IMR-90 (cell line): ENCODE data around the gene FAT1. TPM values are rescaled to one million over a fixed set of nuclear protein-coding genes. Genes with fewer than 3 reads are reported as not detected.
A peak's percentile ranks its signal among the peaks of the same experiment; 100 is the strongest.

Experiments used
- ATAC-seq: fragments of 200-7000 bp; cut with Tn5 transposase; 2 replicates; pipeline ENCODE4 v1.9.1; 2020; ENCODE audit warnings: low read depth, mild to moderate bottlenecking, moderate library complexity
- BruUV-seq: library from RNA; stranded (reverse); fragments of 400-500 nt; replicated peaks from 2 replicates; lab custom pipeline; 2021; lab: Mats Ljungman, UMichigan
- CTCF ChIA-PET: fragments of 300-600 bp; formaldehyde crosslinking; extraction: SDS; loops from one replicate; lab custom pipeline; 2021; ENCODE audit warnings: antibody characterized with exemption; lab: Yijun Ruan, JAX
- POLR2A ChIA-PET: fragments of 300-600 bp; sonication (Branson Sonifier 250); formaldehyde crosslinking; loops from one replicate; lab custom pipeline; 2022; ENCODE audit warnings: antibody characterized with exemption; ENCODE audit not compliant: unreplicated experiment; lab: Charles Lee
- DNase-seq: peaks from one replicate; pipeline ENCODE4 v3.0.0; 2013
- H2AFZ ChIP-seq: replicated peaks from 2 replicates; pipeline ENCODE3; 2013; ENCODE audit warnings: low read length, mild to moderate bottlenecking; ENCODE audit not compliant: poor library complexity
- H2AK5ac ChIP-seq: 2 replicates; pipeline ENCODE4 v1.6.1; 2013; ENCODE audit warnings: low read depth, low read length, inconsistent platforms
- H2AK9ac ChIP-seq: replicated peaks from 2 replicates; pipeline ENCODE3; 2013; ENCODE audit warnings: mild to moderate bottlenecking, low read depth, low read length, moderate library complexity; ENCODE audit not compliant: poor library complexity
- H2BK120ac ChIP-seq: 2 replicates; pipeline ENCODE4 v1.6.1; 2013; ENCODE audit warnings: low read depth, low read length, inconsistent platforms
- H2BK15ac ChIP-seq: 3 replicates; pipeline ENCODE4 v1.6.1; 2013; ENCODE audit warnings: low read depth, low read length, inconsistent platforms
- H2BK20ac ChIP-seq: 2 replicates; pipeline ENCODE4 v1.6.1; 2013; ENCODE audit warnings: low read depth, mild to moderate bottlenecking, inconsistent platforms, low read length, moderate library complexity
- H2BK5ac ChIP-seq: 2 replicates; pipeline ENCODE4 v1.6.1; 2013; ENCODE audit warnings: mild to moderate bottlenecking, low read depth, low read length, inconsistent platforms; ENCODE audit not compliant: poor library complexity, severe bottlenecking
- H3K14ac ChIP-seq: replicated peaks from 2 replicates; pipeline ENCODE4 v1.6.1; 2013; ENCODE audit warnings: low read depth, low read length, inconsistent platforms
- H3K18ac ChIP-seq: 2 replicates; pipeline ENCODE4 v1.6.1; 2013; ENCODE audit warnings: low read depth, low read length, control low read depth
- H3K23ac ChIP-seq: 2 replicates; pipeline ENCODE4 v1.6.1; 2013; ENCODE audit warnings: low read depth, low read length, inconsistent platforms
- H3K27ac ChIP-seq: 2 replicates; pipeline ENCODE4 v1.5.1; 2013; ENCODE audit warnings: mild to moderate bottlenecking, control low read depth, low read length; ENCODE audit not compliant: insufficient read depth
- H3K27me3 ChIP-seq: 2 replicates; pipeline ENCODE4 v1.6.1; 2013; ENCODE audit warnings: low read length; ENCODE audit not compliant: control insufficient read depth, insufficient read depth
- H3K36me3 ChIP-seq: 2 replicates; pipeline ENCODE4 v1.6.1; 2013; ENCODE audit warnings: low read length, mixed read lengths; ENCODE audit not compliant: control insufficient read depth, insufficient read depth
- H3K4ac ChIP-seq: 2 replicates; pipeline ENCODE4 v1.6.1; 2013; ENCODE audit warnings: low read depth, low read length, inconsistent platforms
- H3K4me1 ChIP-seq: 2 replicates; pipeline ENCODE4 v1.6.1; 2013; ENCODE audit warnings: low read length, mixed read lengths; ENCODE audit not compliant: control insufficient read depth, insufficient read depth
- H3K4me2 ChIP-seq: 2 replicates; pipeline ENCODE4 v1.6.1; 2013; ENCODE audit warnings: low read depth, mild to moderate bottlenecking, control low read depth, low read length, moderate library complexity
- H3K4me3 ChIP-seq: 2 replicates; pipeline ENCODE4 v1.5.1; 2013; ENCODE audit warnings: low read depth, mild to moderate bottlenecking, control low read depth, low read length, moderate library complexity; ENCODE audit not compliant: insufficient read depth
- H3K56ac ChIP-seq: 2 replicates; pipeline ENCODE4 v1.6.1; 2013; ENCODE audit warnings: low read length, inconsistent platforms; ENCODE audit not compliant: insufficient read depth; ENCODE audit errors: extremely low read depth
- H3K79me1 ChIP-seq, 2 experiments: 2 replicates each; pipeline ENCODE4 v1.6.1; 2013; ENCODE audit warnings: low read length in 2 of 2, inconsistent platforms in 1 of 2, low read depth in 1 of 2
- H3K9ac ChIP-seq: 2 replicates; pipeline ENCODE4 v1.6.1; 2013; ENCODE audit warnings: low read depth, low read length, control low read depth
- H3K9me1 ChIP-seq: 2 replicates; pipeline ENCODE4 v1.6.1; 2013; ENCODE audit warnings: low read length, inconsistent platforms; ENCODE audit not compliant: insufficient read depth
- H3K9me3 ChIP-seq: 2 replicates; pipeline ENCODE4 v1.6.1; 2013; ENCODE audit warnings: low read length; ENCODE audit not compliant: control insufficient read depth, insufficient read depth
- H4K20me1 ChIP-seq: 2 replicates; pipeline ENCODE4 v1.6.1; 2013; ENCODE audit warnings: low read length, inconsistent platforms; ENCODE audit not compliant: insufficient read depth
- H4K5ac ChIP-seq: 2 replicates; pipeline ENCODE4 v1.6.1; 2013; ENCODE audit warnings: mild to moderate bottlenecking, low read depth, low read length, control low read depth
- H4K8ac ChIP-seq, 2 experiments: 2 replicates each; pipeline ENCODE4 v1.6.1; 2013; ENCODE audit warnings: low read depth in 2 of 2, low read length in 2 of 2, control low read depth in 1 of 2, inconsistent platforms in 1 of 2
- H4K91ac ChIP-seq: 2 replicates; pipeline ENCODE4 v1.6.1; 2013; ENCODE audit warnings: low read depth, low read length, inconsistent platforms; ENCODE audit not compliant: insufficient read depth
- BHLHE40 ChIP-seq: fragments of 150-350 bp; IDR thresholded peaks from 2 replicates; pipeline ENCODE4 v1.6.1; 2016; ENCODE audit warnings: mild to moderate bottlenecking, low read depth, low read length
- CEBPB ChIP-seq: IDR thresholded peaks from 2 replicates; pipeline ENCODE4 v1.6.1; 2012; ENCODE audit warnings: low read depth, low read length, improper control_type of control experiment
- CHD1 ChIP-seq: IDR thresholded peaks from 2 replicates; pipeline ENCODE4 v1.6.1; 2012; ENCODE audit warnings: low read depth, low read length, improper control_type of control experiment
- MAFK ChIP-seq: IDR thresholded peaks from 2 replicates; pipeline ENCODE4 v1.6.1; 2012; ENCODE audit warnings: low read depth, low read length, improper control_type of control experiment
- MAZ ChIP-seq: IDR thresholded peaks from 2 replicates; pipeline ENCODE4 v1.6.1; 2012; ENCODE audit warnings: low read depth, mild to moderate bottlenecking, low read length, improper control_type of control experiment, moderate library complexity, borderline replicate concordance
- MXI1 ChIP-seq: IDR thresholded peaks from 2 replicates; pipeline ENCODE4 v1.6.1; 2012; ENCODE audit warnings: low read depth, mild to moderate bottlenecking, low read length, moderate library complexity, borderline replicate concordance
- POLR2A ChIP-seq: IDR thresholded peaks from 2 replicates; pipeline ENCODE4 v1.6.1; 2012; ENCODE audit warnings: mild to moderate bottlenecking, low read depth, low read length
- RAD21 ChIP-seq: IDR thresholded peaks from 2 replicates; pipeline ENCODE4 v1.6.1; 2012; ENCODE audit warnings: low read length, improper control_type of control experiment
- RCOR1 ChIP-seq: IDR thresholded peaks from 2 replicates; pipeline ENCODE4 v1.6.1; 2012; ENCODE audit warnings: mild to moderate bottlenecking, low read length, improper control_type of control experiment; ENCODE audit not compliant: insufficient replicate concordance
- RFX5 ChIP-seq: IDR thresholded peaks from 2 replicates; pipeline ENCODE4 v1.8.0; 2012; ENCODE audit warnings: low read depth, mild to moderate bottlenecking, low read length, moderate library complexity
- SMC3 ChIP-seq: fragments of 150-350 bp; IDR thresholded peaks from 2 replicates; pipeline ENCODE4 v1.6.1; 2016; ENCODE audit warnings: low read depth, mild to moderate bottlenecking, antibody characterized with exemption, low read length, moderate library complexity
- WGBS, 2 experiments: methylation state at CpG; one replicate each; pipeline versions ENCODE4 v1.1.5 to v1.1.7; 2013; ENCODE audit warnings: missing lambda C conversion rate in 2 of 2; ENCODE audit not compliant: insufficient read length in 1 of 2; ENCODE audit errors: extremely low coverage in 2 of 2; 5-methylcytosine and 5-hydroxymethylcytosine counted together
- dilution Hi-C: fragments of 300-500 bp; cut with HindIII; formaldehyde crosslinking; loops from one replicate; pipeline ENCODE4 v1.14.3; 2018; ENCODE audit warnings: low sequenced_read_pairs; ENCODE audit not compliant: unreplicated experiment
- in situ Hi-C: fragments of 300-500 bp; cut with MboI; formaldehyde crosslinking; loops from 3 replicates; pipeline ENCODE4 v1.14.3; 2019; ENCODE audit warnings: low sequenced_read_pairs, inconsistent platforms, mixed read lengths
- intact Hi-C: fragments of 100-400 bp; cut with micrococcal nuclease; formaldehyde crosslinking; loops from 2 replicates; pipeline ENCODE4 v1.10.0; 2022
- polyA plus RNA-seq, 3 experiments: library from polyadenylated mRNA; depleted of rRNA; stranded (reverse); fragments of >200 nt; gene quantifications; 2 replicates each; pipeline ENCODE4 v1.2.3, GENCODE V29; 2012; ENCODE audit warnings: low replicate concordance in 1 of 3
- total RNA-seq: library from RNA; depleted of rRNA; stranded (reverse); fragments of >200 nt; gene quantifications from 2 replicates; pipeline ENCODE4 v1.2.3, GENCODE V29; 2012
- TF ChIP-seq, protein P1 (sequence below): fragments of 150-350 bp; IDR thresholded peaks from 2 replicates; pipeline ENCODE4 v1.6.1; 2016; ENCODE audit warnings: low read depth, mild to moderate bottlenecking, low read length, moderate library complexity, borderline replicate concordance
- TF ChIP-seq, protein P2 (sequence below): conservative IDR thresholded peaks from 2 replicates; pipeline ENCODE4 v1.5.1; 2012; ENCODE audit warnings: mild to moderate bottlenecking, low read depth, low read length, improper control_type of control experiment

Gene FAT1
- total and polyA plus RNA-seq, 2 of the 4 experiments (the other 2 are of a cell fraction), result 156 to 519 TPM

DNA sequence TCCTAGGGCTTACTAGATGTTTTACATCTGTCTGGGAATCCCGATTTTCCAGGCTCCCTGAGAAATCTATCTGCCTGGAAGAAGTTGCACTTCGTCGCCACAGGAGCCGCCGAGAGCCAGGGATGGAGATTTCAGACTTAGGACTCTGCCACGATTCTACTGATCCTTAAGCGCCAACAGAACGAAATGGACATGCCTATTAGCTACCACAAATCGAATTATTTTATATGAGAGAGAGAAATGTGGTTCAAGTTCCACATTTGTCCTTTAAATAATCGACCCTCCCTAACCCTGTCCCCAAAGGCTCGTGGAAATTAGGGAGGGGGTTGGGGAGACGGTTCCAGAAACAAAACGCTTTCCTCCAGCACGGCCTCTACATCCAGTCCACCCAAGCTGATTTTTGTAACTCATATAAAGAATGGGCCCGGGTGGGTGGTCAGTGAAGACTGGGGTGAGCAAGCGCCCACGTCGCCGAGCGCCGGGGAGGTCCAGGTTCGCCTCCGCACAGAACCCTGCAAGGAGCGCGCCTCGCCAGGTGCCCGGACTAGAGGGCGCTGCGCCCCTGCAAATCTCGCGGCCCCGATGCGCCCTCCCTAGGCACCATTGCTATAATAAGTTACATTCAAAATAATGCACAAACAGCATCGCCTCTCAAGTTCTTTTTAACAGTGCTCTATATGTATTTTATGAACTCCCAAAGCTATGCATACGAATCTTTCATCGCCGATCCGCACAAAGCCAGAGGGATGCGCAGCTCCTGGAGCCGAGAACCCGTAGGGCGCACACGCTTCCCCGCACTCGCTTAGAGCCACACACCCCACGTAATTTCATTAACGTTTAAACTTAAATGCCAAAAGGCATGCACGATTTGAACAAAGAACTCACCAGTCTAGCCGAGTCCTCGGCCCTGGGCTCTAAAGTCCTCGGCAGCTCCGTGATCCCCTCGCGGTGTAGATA lies 2.1 kb upstream of the FAT1 start:
- intact Hi-C loops (loop anchor here (1.0 to 10.0 kb wide), 17 partner anchors 47 to 1179 kb away; no protein-coding TSS in a partner anchor), in situ Hi-C loops (loop anchor here (10.0 to 25.0 kb wide), 2 partner anchors 212 to 879 kb away; no protein-coding TSS in a partner anchor), dilution Hi-C loops (no loop called here)
- H3K23ac ChIP-seq, result peak overlapping the region; percentile 96
- no peaks in the 10 kb centered on the region for H3K27me3 ChIP-seq
- peak overlapping the region; percentile 89; the same call in 1 of the 2 replicates for H3K4me2 ChIP-seq
- 4% methylated on average over 12 of the region's 54 CpGs; no CpG with 5 or more reads in 1 of the 2 experiments for WGBS, 2 experiments
- ChIA-PET CTCF (interaction anchor here (0.7 to 1.5 kb wide), 5 partner anchors 83 to 214 kb away, joined by 3 to 5 read pairs (median 3); no protein-coding TSS in a partner anchor), POLR2A (interaction anchor here (0.6 kb wide), 1 partner anchor 1089 kb away, joined by 4 read pairs; no protein-coding TSS in a partner anchor)
- DNase-seq (peak; percentile 88), ATAC-seq (peak; percentile 62)
- no TSS peak for BruUV-seq
- H3K9ac ChIP-seq, result peak overlapping the region; percentile 100
- H3K27ac ChIP-seq, result peak overlapping the region; percentile 97
- peak overlapping the region; percentile 78 for H2BK20ac ChIP-seq
- peaks cover 0 to 24% of the 10 kb centered on the region in 2 experiments; a peak in 3 of 4 replicates for H3K79me1 ChIP-seq
- peak overlapping the region; percentile 91 for H2AK9ac ChIP-seq
- H3K14ac ChIP-seq, result peak overlapping the region; percentile 99
- peak overlapping the region; percentile 95 for H2BK5ac ChIP-seq
- H2AFZ ChIP-seq, result peak overlapping the region; percentile 83
- peaks cover 5% of the 10 kb centered on the region; the same call in 1 of the 2 replicates for H3K36me3 ChIP-seq
- H3K4me3 ChIP-seq, result peak overlapping the region; percentile 89
- peak overlapping the region; percentile 98 for H4K91ac ChIP-seq
- H3K9me1 ChIP-seq, result 0 out of 2 replicates have a peak, but pooled peaks cover 4% of the 10 kb centered on the region
- peak overlapping the region; percentile 90 for H2BK120ac ChIP-seq
- peak overlapping the region; percentile 62 for H2AK5ac ChIP-seq
- peak overlapping the region; percentile 96 for H3K4ac ChIP-seq
- peaks cover 10% of the 10 kb centered on the region for H3K4me1 ChIP-seq
- peak overlapping the region; percentile 78 to 81 for H4K8ac ChIP-seq
- H3K18ac ChIP-seq, result peak overlapping the region; percentile 93
- peak overlapping the region; percentile 81 for H4K5ac ChIP-seq
- peak overlapping the region; percentile 82; the same call in 2 of the 3 replicates for H2BK15ac ChIP-seq
- H4K20me1 ChIP-seq, result peaks cover 32% of the 10 kb centered on the region
- no peaks in the 10 kb centered on the region for H3K9me3 ChIP-seq
- peak overlapping the region; percentile 96 for H3K56ac ChIP-seq
- TF ChIP-seq MAZ (peak; percentile 69; the same call in 1 of the 2 replicates), SMC3 (peak; percentile 67), CEBPB (no peak), RAD21 (peak; percentile 90), MAFK (no peak), POLR2A (peak; percentile 61; the same call in 1 of the 2 replicates), BHLHE40 (no peak), MXI1 (no peak; the same call in 1 of the 2 replicates), RCOR1 (no peak), RFX5 (no peak), CHD1 (no peak; the same call in none of the 2 replicates)
- TF ChIP-seq, protein P1, sequence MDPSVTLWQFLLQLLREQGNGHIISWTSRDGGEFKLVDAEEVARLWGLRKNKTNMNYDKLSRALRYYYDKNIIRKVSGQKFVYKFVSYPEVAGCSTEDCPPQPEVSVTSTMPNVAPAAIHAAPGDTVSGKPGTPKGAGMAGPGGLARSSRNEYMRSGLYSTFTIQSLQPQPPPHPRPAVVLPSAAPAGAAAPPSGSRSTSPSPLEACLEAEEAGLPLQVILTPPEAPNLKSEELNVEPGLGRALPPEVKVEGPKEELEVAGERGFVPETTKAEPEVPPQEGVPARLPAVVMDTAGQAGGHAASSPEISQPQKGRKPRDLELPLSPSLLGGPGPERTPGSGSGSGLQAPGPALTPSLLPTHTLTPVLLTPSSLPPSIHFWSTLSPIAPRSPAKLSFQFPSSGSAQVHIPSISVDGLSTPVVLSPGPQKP, result no peak
- TF ChIP-seq, protein P2, sequence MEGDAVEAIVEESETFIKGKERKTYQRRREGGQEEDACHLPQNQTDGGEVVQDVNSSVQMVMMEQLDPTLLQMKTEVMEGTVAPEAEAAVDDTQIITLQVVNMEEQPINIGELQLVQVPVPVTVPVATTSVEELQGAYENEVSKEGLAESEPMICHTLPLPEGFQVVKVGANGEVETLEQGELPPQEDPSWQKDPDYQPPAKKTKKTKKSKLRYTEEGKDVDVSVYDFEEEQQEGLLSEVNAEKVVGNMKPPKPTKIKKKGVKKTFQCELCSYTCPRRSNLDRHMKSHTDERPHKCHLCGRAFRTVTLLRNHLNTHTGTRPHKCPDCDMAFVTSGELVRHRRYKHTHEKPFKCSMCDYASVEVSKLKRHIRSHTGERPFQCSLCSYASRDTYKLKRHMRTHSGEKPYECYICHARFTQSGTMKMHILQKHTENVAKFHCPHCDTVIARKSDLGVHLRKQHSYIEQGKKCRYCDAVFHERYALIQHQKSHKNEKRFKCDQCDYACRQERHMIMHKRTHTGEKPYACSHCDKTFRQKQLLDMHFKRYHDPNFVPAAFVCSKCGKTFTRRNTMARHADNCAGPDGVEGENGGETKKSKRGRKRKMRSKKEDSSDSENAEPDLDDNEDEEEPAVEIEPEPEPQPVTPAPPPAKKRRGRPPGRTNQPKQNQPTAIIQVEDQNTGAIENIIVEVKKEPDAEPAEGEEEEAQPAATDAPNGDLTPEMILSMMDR, result peak; percentile 91
